C4-2B (cell line): ENCODE data around the gene RAB40B.

Source experiments
- ZFX ChIP-seq: fragments of 450-650 bp; IDR thresholded peaks from 2 replicates; pipeline ENCODE4 v1.6.1; 2017
- TF ChIP-seq, protein P1 (sequence below): fragments of 450-650 bp; conservative IDR thresholded peaks from 2 replicates; pipeline ENCODE4 v1.5.1; 2017; ENCODE audit warnings: mild to moderate bottlenecking

GRCh38 chr17:82611140-82612058 lies 87.1 kb downstream of the RAB40B start:
- TF ChIP-seq, protein P1, sequence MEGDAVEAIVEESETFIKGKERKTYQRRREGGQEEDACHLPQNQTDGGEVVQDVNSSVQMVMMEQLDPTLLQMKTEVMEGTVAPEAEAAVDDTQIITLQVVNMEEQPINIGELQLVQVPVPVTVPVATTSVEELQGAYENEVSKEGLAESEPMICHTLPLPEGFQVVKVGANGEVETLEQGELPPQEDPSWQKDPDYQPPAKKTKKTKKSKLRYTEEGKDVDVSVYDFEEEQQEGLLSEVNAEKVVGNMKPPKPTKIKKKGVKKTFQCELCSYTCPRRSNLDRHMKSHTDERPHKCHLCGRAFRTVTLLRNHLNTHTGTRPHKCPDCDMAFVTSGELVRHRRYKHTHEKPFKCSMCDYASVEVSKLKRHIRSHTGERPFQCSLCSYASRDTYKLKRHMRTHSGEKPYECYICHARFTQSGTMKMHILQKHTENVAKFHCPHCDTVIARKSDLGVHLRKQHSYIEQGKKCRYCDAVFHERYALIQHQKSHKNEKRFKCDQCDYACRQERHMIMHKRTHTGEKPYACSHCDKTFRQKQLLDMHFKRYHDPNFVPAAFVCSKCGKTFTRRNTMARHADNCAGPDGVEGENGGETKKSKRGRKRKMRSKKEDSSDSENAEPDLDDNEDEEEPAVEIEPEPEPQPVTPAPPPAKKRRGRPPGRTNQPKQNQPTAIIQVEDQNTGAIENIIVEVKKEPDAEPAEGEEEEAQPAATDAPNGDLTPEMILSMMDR = no peak
- no peak for TF ChIP-seq ZFX
